Measurements from ENCODE around the gene ZNF865. TPM values are rescaled to one million over a fixed set of nuclear protein-coding genes. Genes with fewer than 3 reads are reported as not detected.

ZNF865 gene
- total RNA-seq, 1 experiment from 2014 or later = 5.5 TPM

DNA sequence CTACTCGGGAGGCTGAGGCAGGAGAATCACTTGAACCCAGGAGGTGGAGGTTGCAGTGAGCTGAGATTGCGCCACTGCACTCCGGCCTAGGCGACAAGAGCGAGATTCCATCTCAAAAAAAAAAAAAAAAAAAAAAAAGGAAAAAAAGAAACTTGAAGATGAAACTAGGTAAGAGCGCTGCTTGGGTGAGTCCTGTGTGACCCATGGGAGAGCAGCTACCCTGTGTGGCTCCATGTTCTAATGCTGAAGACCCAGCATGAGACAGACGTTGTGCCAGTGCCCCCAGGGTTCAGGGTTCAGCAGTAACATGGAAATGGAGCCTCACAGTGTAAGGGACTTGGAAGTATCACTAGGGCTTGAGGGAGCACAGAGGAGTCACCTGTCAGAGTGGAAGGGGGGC, 13.0 kb downstream of the ZNF865 start:
- Histone ChIP-seq H3K9me3 (ENCODE audit: low read length) (no peaks in the 10 kb centered on the region), H3K9ac (ENCODE audit: low read length) (no peak overlapping the region), H3K4me3 (ENCODE audit: low read length) (no peak overlapping the region), H3K79me2 (ENCODE audit: low read length) (peaks cover 3% of the 10 kb centered on the region; the same call in 1 of the 2 replicates), H2AFZ (ENCODE audit: low read length) (no peak overlapping the region), H3K27ac (ENCODE audit: low read length) (no peak overlapping the region), H4K20me1 (ENCODE audit: low read length) (no peaks in the 10 kb centered on the region), H3F3A (ENCODE audit: low read length, unreplicated experiment) (no peaks in the 10 kb centered on the region), H3K9me2 (replicated peaks; ENCODE audit: low read length) (no peaks in the 10 kb centered on the region), H3K4me1 (ENCODE audit: insufficient read depth, low read length) (no peaks in the 10 kb centered on the region), H3K27me3 (ENCODE audit: low read length) (no peaks in the 10 kb centered on the region), H3K4me2 (ENCODE audit: low read length) (no peak overlapping the region), H3K36me3 (ENCODE audit: low read depth, low read length) (no peaks in the 10 kb centered on the region; the same call in 1 of the 2 replicates)
- CTCF ChIA-PET = no interaction called here
- no TSS peak for BruUV-seq (replicated peaks)
- ATAC-seq (no peak), DNase-seq (no peak)
- no peak for TF ChIP-seq EZH2phosphoT487 (IDR thresholded peaks at IDR 0.05; ENCODE audit: borderline replicate concordance, low read length)
- intact Hi-C loops (cut with micrococcal nuclease) = no loop called here
- POLR2A ChIA-PET (ENCODE audit: unreplicated experiment) = interaction anchor here (0.6 kb wide), 1 partner anchor 8 kb away, joined by 24 read pairs; no protein-coding TSS in a partner anchor

GRCh38 chr19:55619286-55619685, 13.8 kb downstream of the ZNF865 start:
- Histone ChIP-seq H3K4me2 (ENCODE audit: low read length) (no peak overlapping the region), H3K36me3 (ENCODE audit: low read depth, low read length) (no peaks in the 10 kb centered on the region; the same call in 1 of the 2 replicates), H3K27ac (ENCODE audit: low read length) (no peak overlapping the region), H3K27me3 (ENCODE audit: low read length) (no peaks in the 10 kb centered on the region), H3K9ac (ENCODE audit: low read length) (no peak overlapping the region), H3K9me2 (replicated peaks; ENCODE audit: low read length) (no peaks in the 10 kb centered on the region), H3K4me3 (ENCODE audit: low read length) (no peak overlapping the region), H3F3A (ENCODE audit: low read length, unreplicated experiment) (no peaks in the 10 kb centered on the region), H4K20me1 (ENCODE audit: low read length) (peaks cover 4% of the 10 kb centered on the region; the same call in 1 of the 2 replicates), H3K79me2 (ENCODE audit: low read length) (peaks cover 8% of the 10 kb centered on the region), H3K9me3 (ENCODE audit: low read length) (no peaks in the 10 kb centered on the region), H3K4me1 (ENCODE audit: insufficient read depth, low read length) (0 out of 2 replicates have a peak, but pooled peaks cover 4% of the 10 kb centered on the region), H2AFZ (ENCODE audit: low read length) (no peak overlapping the region)
- no peak for ATAC-seq
- TSS peak; percentile 19 for BruUV-seq (replicated peaks)
- TF ChIP-seq CTCF (conservative IDR thresholded peaks at IDR 0.05; ENCODE audit: low read depth, low read length) (no peak), EZH2phosphoT487 (IDR thresholded peaks at IDR 0.05; ENCODE audit: borderline replicate concordance, low read length) (no peak), EZH2 (IDR thresholded peaks at IDR 0.05; ENCODE audit: low read length, unreplicated experiment) (no peak)
- intact Hi-C loops (cut with micrococcal nuclease) = no loop called here
- no peak for DNase-seq
- ChIA-PET CTCF (no interaction called here), POLR2A (ENCODE audit: unreplicated experiment) (no interaction called here)

GRCh38 chr19:55620410-55621204, 15.2 kb downstream of the ZNF865 start:
- ChIA-PET CTCF (no interaction called here), POLR2A (ENCODE audit: unreplicated experiment) (no interaction called here)
- Histone ChIP-seq H3K4me3 (ENCODE audit: low read length) (no peak overlapping the region), H3K27ac (ENCODE audit: low read length) (no peak overlapping the region), H3K27me3 (ENCODE audit: low read length) (no peaks in the 10 kb centered on the region), H3K9me2 (replicated peaks; ENCODE audit: low read length) (no peaks in the 10 kb centered on the region), H3K9me3 (ENCODE audit: low read length) (no peaks in the 10 kb centered on the region), H2AFZ (ENCODE audit: low read length) (no peak overlapping the region), H3F3A (ENCODE audit: low read length, unreplicated experiment) (no peaks in the 10 kb centered on the region), H4K20me1 (ENCODE audit: low read length) (peaks cover 4% of the 10 kb centered on the region; the same call in 1 of the 2 replicates), H3K4me2 (ENCODE audit: low read length) (no peak overlapping the region), H3K9ac (ENCODE audit: low read length) (no peak overlapping the region), H3K79me2 (ENCODE audit: low read length) (peaks cover 8% of the 10 kb centered on the region), H3K4me1 (ENCODE audit: insufficient read depth, low read length) (peaks cover 10% of the 10 kb centered on the region), H3K36me3 (ENCODE audit: low read depth, low read length) (no peaks in the 10 kb centered on the region; the same call in 1 of the 2 replicates)
- intact Hi-C loops (cut with micrococcal nuclease) = no loop called here
- no TSS peak for BruUV-seq (replicated peaks)
- TF ChIP-seq EZH2 (IDR thresholded peaks at IDR 0.05; ENCODE audit: low read length, unreplicated experiment) = no peak
- TF ChIP-seq EZH2phosphoT487 (IDR thresholded peaks at IDR 0.05; ENCODE audit: borderline replicate concordance, low read length) = no peak
- TF ChIP-seq CTCF (conservative IDR thresholded peaks at IDR 0.05; ENCODE audit: low read depth, low read length) = no peak
- ATAC-seq (no peak), DNase-seq (no peak)

Data from PC-3 (cell line).